Breast epithelium (tissue), 3 donors: Measurements from ENCODE around the gene LIN7A.
"Not testable (repeated sequence)": the region's sequence is repeated elsewhere in the genome, so short reads cannot be mapped to it uniquely, and the experiment has no call there.

ENCODE experiments used
- POLR2A ChIP-seq: fragments of 450-650 bp; IDR thresholded peaks from one replicate; pipeline ENCODE4 v1.6.1; 2016; ENCODE audit warnings: antibody characterized with exemption, mild to moderate bottlenecking, moderate library complexity
- POLR2AphosphoS5 ChIP-seq, 3 donors: sonication (generic); formaldehyde crosslinking; IDR thresholded peaks; one replicate each; pipeline ENCODE4 v1.6.1; 2017; ENCODE audit warnings: antibody characterized with exemption in 3 of 3
- TF ChIP-seq, protein P1 (sequence below), 3 donors: fragments of 450-650 bp; IDR thresholded peaks; one replicate each; pipeline ENCODE4 v1.5.1; 2016 to 2017; ENCODE audit warnings: antibody characterized with exemption in 3 of 3, mild to moderate bottlenecking in 3 of 3, moderate library complexity in 3 of 3

DNA sequence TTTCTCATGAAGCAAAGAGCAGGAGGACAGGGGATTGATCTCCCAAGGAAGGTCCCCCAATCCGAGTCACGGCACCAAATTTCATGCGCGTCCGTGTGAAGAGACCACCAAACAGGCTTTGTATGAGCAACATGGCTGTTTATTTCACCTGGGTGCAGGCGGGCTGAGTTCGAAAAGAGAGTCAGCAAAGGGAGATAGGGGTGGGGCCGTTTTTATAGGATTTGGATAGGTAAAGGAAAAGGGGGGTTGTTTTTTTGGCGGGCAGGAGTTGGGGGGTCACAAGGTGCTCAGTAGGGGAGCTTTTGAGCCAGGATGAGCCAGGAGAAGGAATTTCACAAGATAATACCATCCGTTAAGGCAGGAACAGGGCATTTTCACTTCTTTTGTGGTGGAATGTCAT, 149.3 kb downstream of the LIN7A start:
- TF ChIP-seq, protein P1, sequence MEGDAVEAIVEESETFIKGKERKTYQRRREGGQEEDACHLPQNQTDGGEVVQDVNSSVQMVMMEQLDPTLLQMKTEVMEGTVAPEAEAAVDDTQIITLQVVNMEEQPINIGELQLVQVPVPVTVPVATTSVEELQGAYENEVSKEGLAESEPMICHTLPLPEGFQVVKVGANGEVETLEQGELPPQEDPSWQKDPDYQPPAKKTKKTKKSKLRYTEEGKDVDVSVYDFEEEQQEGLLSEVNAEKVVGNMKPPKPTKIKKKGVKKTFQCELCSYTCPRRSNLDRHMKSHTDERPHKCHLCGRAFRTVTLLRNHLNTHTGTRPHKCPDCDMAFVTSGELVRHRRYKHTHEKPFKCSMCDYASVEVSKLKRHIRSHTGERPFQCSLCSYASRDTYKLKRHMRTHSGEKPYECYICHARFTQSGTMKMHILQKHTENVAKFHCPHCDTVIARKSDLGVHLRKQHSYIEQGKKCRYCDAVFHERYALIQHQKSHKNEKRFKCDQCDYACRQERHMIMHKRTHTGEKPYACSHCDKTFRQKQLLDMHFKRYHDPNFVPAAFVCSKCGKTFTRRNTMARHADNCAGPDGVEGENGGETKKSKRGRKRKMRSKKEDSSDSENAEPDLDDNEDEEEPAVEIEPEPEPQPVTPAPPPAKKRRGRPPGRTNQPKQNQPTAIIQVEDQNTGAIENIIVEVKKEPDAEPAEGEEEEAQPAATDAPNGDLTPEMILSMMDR (IDR thresholded peaks at IDR 0.05) = not testable (repeated sequence)
- not testable (repeated sequence) for TF ChIP-seq POLR2A; POLR2AphosphoS5 (IDR thresholded peaks at IDR 0.05)
